Mucosa of descending colon (tissue), 3 donors: ENCODE results near the gene EXOC3L1. TPM values are rescaled to one million over a fixed set of nuclear protein-coding genes. Genes with fewer than 3 reads are reported as not detected.
A peak's percentile ranks its signal among the peaks of the same experiment; 100 is the strongest.

Experiments
- ATAC-seq: fragments of 200-7000 bp; cut with Tn5 transposase; one replicate; pipeline ENCODE4 v1.9.1; 2020; ENCODE audit warnings: mild to moderate bottlenecking, moderate library complexity
- DNase-seq, 3 donors: peaks; one replicate each; pipeline ENCODE4 v3.0.0-alpha.2; 2020
- H3K36me3 ChIP-seq: fragments of 200-600 bp; one replicate; pipeline ENCODE4 v1.8.0; 2021; ENCODE audit warnings: low read depth, mild to moderate bottlenecking
- H3K4me1 ChIP-seq: fragments of 200-600 bp; one replicate; pipeline ENCODE4 v1.8.0; 2021; ENCODE audit warnings: low read depth, mild to moderate bottlenecking
- H3K4me3 ChIP-seq: fragments of 200-600 bp; one replicate; pipeline ENCODE4 v1.8.0; 2021; ENCODE audit warnings: mild to moderate bottlenecking
- H3K9me3 ChIP-seq: fragments of 200-600 bp; one replicate; pipeline ENCODE4 v1.8.0; 2021; ENCODE audit warnings: mild to moderate bottlenecking
- CTCF ChIP-seq: fragments of 200-600 bp; IDR thresholded peaks from one replicate; pipeline ENCODE4 v1.8.0; 2022; ENCODE audit warnings: antibody characterized with exemption, mild to moderate bottlenecking
- intact Hi-C, 2 donors: fragments of 100-400 bp; cut with DNase I in 1 of 2; cut with micrococcal nuclease in 1 of 2; formaldehyde crosslinking; loops; one replicate each; pipeline versions ENCODE4 v1.11.0 to v1.11.1; 2022; cut with DNase I, micrococcal nuclease
- total RNA-seq, 3 donors: library from RNA; stranded (reverse); fragmentation: NEBNext Ultra II Directional in 2 of 3; extraction: Animal tissue kit (Norgen Biotek cat#: 25700) in 2 of 3; gene quantifications; one replicate each; pipeline versions ENCODE4 v1.2.1 to v1.2.4, GENCODE V29; 2021 to 2023
- donor health status: DM: no; HTN: no; CAD: no; lungs with moderate emphysema.
- donor health status: DM: no; HTN: no; CAD: no.
- donor health status: DM: no; HTN: yes; CAD: no.

The EXOC3L1 gene
- total RNA-seq, 3 donors from 2014 or later = 2.6 to 6.8 (median 2.7) TPM

- Histone ChIP-seq H3K36me3 (no peaks in the 10 kb centered on the region), H3K4me1 (peaks cover 50% of the 10 kb centered on the region), H3K9me3 (no peaks in the 10 kb centered on the region), H3K4me3 (no peak within 1 kb of the TSS)
- ATAC-seq (peak; percentile 50), DNase-seq (peak; percentile 74 to 84 (median 74))
- intact Hi-C loops = no loop called here
- TF ChIP-seq CTCF = no peak
Measured at GRCh38 chr16:67164599-67165061, 25.3 kb downstream of the EXOC3L1 start, which contains the start of gene HSF4. TSS of gene HSF4 (plus strand) at chr16:67164745. CDS start at chr16:67164812, 67 bp downstream.

GRCh38 chr16:67163999-67164558, 25.9 kb downstream of the EXOC3L1 start:
- no peak for DNase-seq
- intact Hi-C loops = no loop called here
- Histone ChIP-seq H3K4me1 (peaks cover 45% of the 10 kb centered on the region), H3K36me3 (no peaks in the 10 kb centered on the region), H3K4me3 (no peak overlapping the region), H3K9me3 (no peaks in the 10 kb centered on the region)
- TF ChIP-seq CTCF = no peak
- no peak for ATAC-seq

- no peaks in the 10 kb centered on the region for H3K36me3 ChIP-seq
- no peaks in the 10 kb centered on the region for H3K9me3 ChIP-seq
- DNase-seq (peak; percentile 35 to 70 (median 60)), ATAC-seq (no peak)
- TF ChIP-seq CTCF = no peak
- intact Hi-C loops = no loop called here
- no peak overlapping the region for H3K4me3 ChIP-seq
- peaks cover 44% of the 10 kb centered on the region for H3K4me1 ChIP-seq
Measured at GRCh38 chr16:67163164-67163998, 26.6 kb downstream of the EXOC3L1 start.

GRCh38 chr16:67162506-67163163, 27.3 kb downstream of the EXOC3L1 start:
- ATAC-seq = no peak
- H3K36me3 ChIP-seq = no peaks in the 10 kb centered on the region
- no peaks in the 10 kb centered on the region for H3K9me3 ChIP-seq
- TF ChIP-seq CTCF = no peak
- intact Hi-C loops = no loop called here
- DNase-seq = peak in 1 of 3 donors; percentile 14
- H3K4me3 ChIP-seq = no peak overlapping the region
- peaks cover 44% of the 10 kb centered on the region for H3K4me1 ChIP-seq

- Histone ChIP-seq H3K36me3 (no peaks in the 10 kb centered on the region), H3K4me1 (peaks cover 50% of the 10 kb centered on the region), H3K9me3 (no peaks in the 10 kb centered on the region), H3K4me3 (no peak overlapping the region)
- intact Hi-C loops = no loop called here
- no peak for TF ChIP-seq CTCF
- ATAC-seq (no peak), DNase-seq (peak in 2 of 3 donors; percentile 19 to 70)
Measured at GRCh38 chr16:67161595-67162058, 28.3 kb downstream of the EXOC3L1 start.
